Stimulated activated CD4-positive, alpha-beta T cell treated with anti-CD3 and anti-CD28 coated beads, Interleukin-15, amount 100 ng/mL, for 48 hours (primary cell): ENCODE results near the gene FAT2.
A peak's percentile ranks its signal among the peaks of the same experiment; 100 is the strongest.

ENCODE experiments used
- DNase-seq, 2 donors: peaks; one replicate each; pipeline ENCODE4 v3.0.0-alpha.2; 2020; ENCODE audit warnings: low read depth in 2 of 2

Gene FAT2

GRCh38 chr5:151591144-151591819, at the start of gene FAT2:
Gene FAT2 (minus strand): TSS chr5:151591331. CDS start chr5:151568931, 22,400 bp downstream.
- no peak for DNase-seq

- no peak for DNase-seq
Observed at GRCh38 chr5:151638619-151639018, 47.5 kb upstream of the FAT2 start.

GRCh38 chr5:151637676-151638075, 46.5 kb upstream of the FAT2 start:
- DNase-seq = no peak

- no peak for DNase-seq
Observed at GRCh38 chr5:151633892-151634291, 42.8 kb upstream of the FAT2 start.

GRCh38 chr5:151632941-151633340, 41.8 kb upstream of the FAT2 start:
- DNase-seq = no peak

- DNase-seq = no peak
Observed at GRCh38 chr5:151632524-151632923, 41.4 kb upstream of the FAT2 start.

GRCh38 chr5:151631941-151632340, 40.8 kb upstream of the FAT2 start:
- DNase-seq = no peak

GRCh38 chr5:151630088-151630487, 39.0 kb upstream of the FAT2 start:
- no peak for DNase-seq

GRCh38 chr5:151628112-151628823, 37.1 kb upstream of the FAT2 start:
- DNase-seq = no peak

- no peak for DNase-seq
Observed at GRCh38 chr5:151627650-151628049, 36.5 kb upstream of the FAT2 start.

GRCh38 chr5:151625285-151625684, 34.2 kb upstream of the FAT2 start:
- DNase-seq = no peak

- DNase-seq = no peak
Observed at GRCh38 chr5:151624476-151624875, 33.3 kb upstream of the FAT2 start.

GRCh38 chr5:151622367-151623088, 31.4 kb upstream of the FAT2 start:
- DNase-seq = no peak

GRCh38 chr5:151620461-151620840, 29.3 kb upstream of the FAT2 start:
- no peak for DNase-seq

GRCh38 chr5:151619812-151620460, 28.8 kb upstream of the FAT2 start:
- DNase-seq = no peak

GRCh38 chr5:151618907-151619306, 27.8 kb upstream of the FAT2 start:
- no peak for DNase-seq

- no peak for DNase-seq
Observed at GRCh38 chr5:151617841-151618710, 26.9 kb upstream of the FAT2 start.

- no peak for DNase-seq
Observed at GRCh38 chr5:151617383-151617840, 26.3 kb upstream of the FAT2 start.

- peak; percentile 5 to 19 for DNase-seq
Observed at GRCh38 chr5:151615431-151615830, 24.3 kb upstream of the FAT2 start.

- no peak for DNase-seq
Observed at GRCh38 chr5:151614565-151614964, 23.4 kb upstream of the FAT2 start.
